ENCODE results near the gene CMIP.
A peak's percentile ranks its signal among the peaks of the same experiment; 100 is the strongest.

The CMIP gene

DNA sequence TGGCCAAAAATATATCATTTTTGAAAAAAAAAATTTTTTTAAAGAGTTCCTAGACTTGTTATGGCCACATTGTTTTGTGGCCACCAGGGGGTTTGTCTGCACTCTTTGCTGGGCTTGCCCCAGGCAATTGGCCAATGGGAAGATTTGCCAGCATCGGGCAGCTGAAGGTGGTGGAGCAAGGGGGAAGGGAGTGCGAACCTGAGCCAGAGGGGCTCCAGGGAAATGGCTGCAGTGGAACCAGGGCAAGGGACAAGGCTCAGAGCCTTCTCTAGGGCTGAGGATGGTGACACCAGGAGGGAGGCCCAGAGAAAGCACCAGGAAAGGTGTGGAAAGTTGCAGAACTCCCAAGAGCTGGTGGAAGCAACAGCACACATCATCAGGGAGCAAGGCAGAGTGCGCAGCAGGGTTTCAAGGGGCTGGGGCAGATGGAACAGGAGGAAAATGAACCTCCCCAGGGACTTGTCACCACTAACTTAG lies 15.5 kb upstream of the CMIP start:
- H3K27me3 ChIP-seq (ENCODE audit: insufficient read depth, low read length, poor library complexity, severe bottlenecking) = no peaks in the 10 kb centered on the region
- H3F3A ChIP-seq (ENCODE audit: low read depth) = no peaks in the 10 kb centered on the region
- H3K9me3 ChIP-seq (ENCODE audit: insufficient read depth, low read depth, low read length) = no peaks in the 10 kb centered on the region
- no peak for TF ChIP-seq EZH2phosphoT487 (IDR thresholded peaks at IDR 0.05; ENCODE audit: borderline replicate concordance)
- TF ChIP-seq, protein P1, sequence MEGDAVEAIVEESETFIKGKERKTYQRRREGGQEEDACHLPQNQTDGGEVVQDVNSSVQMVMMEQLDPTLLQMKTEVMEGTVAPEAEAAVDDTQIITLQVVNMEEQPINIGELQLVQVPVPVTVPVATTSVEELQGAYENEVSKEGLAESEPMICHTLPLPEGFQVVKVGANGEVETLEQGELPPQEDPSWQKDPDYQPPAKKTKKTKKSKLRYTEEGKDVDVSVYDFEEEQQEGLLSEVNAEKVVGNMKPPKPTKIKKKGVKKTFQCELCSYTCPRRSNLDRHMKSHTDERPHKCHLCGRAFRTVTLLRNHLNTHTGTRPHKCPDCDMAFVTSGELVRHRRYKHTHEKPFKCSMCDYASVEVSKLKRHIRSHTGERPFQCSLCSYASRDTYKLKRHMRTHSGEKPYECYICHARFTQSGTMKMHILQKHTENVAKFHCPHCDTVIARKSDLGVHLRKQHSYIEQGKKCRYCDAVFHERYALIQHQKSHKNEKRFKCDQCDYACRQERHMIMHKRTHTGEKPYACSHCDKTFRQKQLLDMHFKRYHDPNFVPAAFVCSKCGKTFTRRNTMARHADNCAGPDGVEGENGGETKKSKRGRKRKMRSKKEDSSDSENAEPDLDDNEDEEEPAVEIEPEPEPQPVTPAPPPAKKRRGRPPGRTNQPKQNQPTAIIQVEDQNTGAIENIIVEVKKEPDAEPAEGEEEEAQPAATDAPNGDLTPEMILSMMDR (conservative IDR thresholded peaks at IDR 0.05; ENCODE audit: low read length) = peak; percentile 66
- H3K9ac ChIP-seq (ENCODE audit: low read depth, low read length, poor library complexity, severe bottlenecking) = no peak overlapping the region
- no peak overlapping the region for H3K4me3 ChIP-seq (ENCODE audit: low read length, poor library complexity, severe bottlenecking)
- H3K4me1 ChIP-seq (ENCODE audit: insufficient read depth, low read length, poor library complexity, severe bottlenecking) = peaks cover 6% of the 10 kb centered on the region
- H2AFZ ChIP-seq (ENCODE audit: low read length) = peak overlapping the region; percentile 71
- no peaks in the 10 kb centered on the region for H3K79me2 ChIP-seq (ENCODE audit: insufficient read depth, low read length)
- H3K9me2 ChIP-seq (replicated peaks; ENCODE audit: low read depth, low read length) = no peaks in the 10 kb centered on the region
- no peak overlapping the region for H3K4me2 ChIP-seq (ENCODE audit: low read depth, low read length, poor library complexity, severe bottlenecking)
- no peaks in the 10 kb centered on the region for H3K36me3 ChIP-seq (ENCODE audit: insufficient read depth, low read length)
- no peaks in the 10 kb centered on the region for H4K20me1 ChIP-seq (ENCODE audit: insufficient read depth, low read length, poor library complexity, severe bottlenecking)

DNA sequence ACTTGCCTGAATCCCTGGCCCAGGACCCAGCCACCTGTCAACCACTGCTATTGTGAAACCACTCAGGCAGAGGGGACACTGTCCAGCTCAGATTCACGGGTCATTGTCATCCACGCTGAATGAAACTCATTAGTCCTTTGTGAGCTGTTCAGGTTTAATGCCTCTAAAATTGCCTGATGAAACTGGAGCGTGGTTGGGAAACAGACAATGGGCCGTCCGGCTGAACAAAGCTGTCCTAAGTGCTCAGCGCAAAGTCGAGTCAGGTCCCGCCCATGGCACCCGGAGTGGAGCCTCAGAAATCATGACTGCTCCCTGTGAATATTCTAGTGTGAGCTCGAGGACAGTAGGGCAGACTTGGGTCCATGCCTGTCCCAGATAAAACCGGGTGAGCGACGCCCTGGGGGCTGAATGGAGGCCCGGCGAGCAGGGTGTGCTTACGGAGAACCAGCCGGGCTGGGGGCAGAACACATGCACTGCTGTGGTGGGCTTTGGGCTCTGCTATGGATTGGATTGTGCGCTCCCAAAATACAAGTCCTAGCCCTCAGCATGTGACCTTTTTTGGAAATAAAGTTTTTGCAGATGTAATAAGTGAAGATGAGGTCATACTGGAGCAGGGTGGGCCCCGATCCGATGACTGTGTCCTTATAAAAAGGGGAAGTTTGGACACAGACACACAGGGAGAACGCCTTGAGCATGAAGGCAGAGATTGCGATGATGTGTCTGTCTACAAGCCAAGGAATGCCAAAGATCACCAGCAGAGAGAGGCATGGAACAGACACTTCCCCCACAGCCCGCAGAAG lies 12.9 kb upstream of the CMIP start:
- Histone ChIP-seq H3F3A (ENCODE audit: low read depth) (no peaks in the 10 kb centered on the region), H3K9ac (ENCODE audit: low read depth, low read length, poor library complexity, severe bottlenecking) (no peak overlapping the region), H3K36me3 (ENCODE audit: insufficient read depth, low read length) (no peaks in the 10 kb centered on the region), H3K4me3 (ENCODE audit: low read length, poor library complexity, severe bottlenecking) (no peak overlapping the region), H3K9me2 (replicated peaks; ENCODE audit: low read depth, low read length) (no peaks in the 10 kb centered on the region), H3K4me1 (ENCODE audit: insufficient read depth, low read length, poor library complexity, severe bottlenecking) (no peaks in the 10 kb centered on the region), H3K9me3 (ENCODE audit: insufficient read depth, low read depth, low read length) (no peaks in the 10 kb centered on the region), H4K20me1 (ENCODE audit: insufficient read depth, low read length, poor library complexity, severe bottlenecking) (no peaks in the 10 kb centered on the region), H2AFZ (ENCODE audit: low read length) (no peak overlapping the region), H3K27me3 (ENCODE audit: insufficient read depth, low read length, poor library complexity, severe bottlenecking) (no peaks in the 10 kb centered on the region), H3K4me2 (ENCODE audit: low read depth, low read length, poor library complexity, severe bottlenecking) (no peak overlapping the region), H3K79me2 (ENCODE audit: insufficient read depth, low read length) (no peaks in the 10 kb centered on the region)
- no peak for TF ChIP-seq EZH2phosphoT487 (IDR thresholded peaks at IDR 0.05; ENCODE audit: borderline replicate concordance)
- TF ChIP-seq, protein P1 (conservative IDR thresholded peaks at IDR 0.05; ENCODE audit: low read length) = no peak

DNA sequence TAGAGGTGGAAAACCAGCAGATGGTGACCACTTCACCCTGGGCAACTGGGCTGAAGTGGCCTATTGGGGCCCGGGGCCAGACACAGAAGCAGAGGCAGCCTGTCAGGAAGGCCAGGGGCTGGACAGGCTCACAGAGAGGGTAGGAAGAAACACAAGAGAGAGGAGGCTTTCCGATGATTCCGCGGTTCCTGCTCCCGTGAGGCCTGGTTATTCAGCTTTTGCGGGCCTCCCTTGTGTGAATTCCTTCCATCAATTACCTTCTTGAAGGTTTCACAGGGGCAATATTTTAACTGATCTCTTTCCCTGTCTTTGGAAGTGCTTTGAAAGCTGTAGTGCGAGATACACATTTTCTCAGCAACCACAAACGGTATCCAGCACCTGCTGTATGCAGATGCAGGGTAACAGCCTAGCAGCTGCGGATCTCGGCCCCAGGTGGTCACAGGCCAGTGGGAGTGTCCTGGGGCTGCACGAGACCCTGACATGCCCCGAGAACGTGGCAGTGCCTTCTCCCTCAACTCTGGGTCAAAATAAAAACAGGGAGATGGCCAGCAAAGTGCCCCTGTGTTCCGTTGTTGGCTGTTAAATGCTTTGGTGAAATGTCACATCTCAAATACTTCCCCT lies 11.6 kb upstream of the CMIP start:
- Histone ChIP-seq H3F3A (ENCODE audit: low read depth) (no peaks in the 10 kb centered on the region), H3K9me2 (replicated peaks; ENCODE audit: low read depth, low read length) (no peaks in the 10 kb centered on the region), H3K4me2 (ENCODE audit: low read depth, low read length, poor library complexity, severe bottlenecking) (no peak overlapping the region), H3K9me3 (ENCODE audit: insufficient read depth, low read depth, low read length) (no peaks in the 10 kb centered on the region), H4K20me1 (ENCODE audit: insufficient read depth, low read length, poor library complexity, severe bottlenecking) (no peaks in the 10 kb centered on the region), H2AFZ (ENCODE audit: low read length) (no peak overlapping the region), H3K79me2 (ENCODE audit: insufficient read depth, low read length) (no peaks in the 10 kb centered on the region), H3K4me1 (ENCODE audit: insufficient read depth, low read length, poor library complexity, severe bottlenecking) (no peaks in the 10 kb centered on the region), H3K27me3 (ENCODE audit: insufficient read depth, low read length, poor library complexity, severe bottlenecking) (no peaks in the 10 kb centered on the region), H3K4me3 (ENCODE audit: low read length, poor library complexity, severe bottlenecking) (no peak overlapping the region), H3K9ac (ENCODE audit: low read depth, low read length, poor library complexity, severe bottlenecking) (no peak overlapping the region), H3K36me3 (ENCODE audit: insufficient read depth, low read length) (no peaks in the 10 kb centered on the region)
- TF ChIP-seq EZH2phosphoT487 (IDR thresholded peaks at IDR 0.05; ENCODE audit: borderline replicate concordance) = no peak
- TF ChIP-seq, protein P1 (conservative IDR thresholded peaks at IDR 0.05; ENCODE audit: low read length) = no peak

Measured in Loucy (cell line).